Brain pericyte (primary cell): ENCODE measurements around the gene ASTN2.
"Not testable (repeated sequence)": the region's sequence is repeated elsewhere in the genome, so short reads cannot be mapped to it uniquely, and the experiment has no call there.

Experiments
- DNase-seq: peaks from one replicate; pipeline ENCODE4 v3.0.0-alpha.2; 2012; ENCODE audit warnings: low read depth, low spot score

The ASTN2 gene

DNA sequence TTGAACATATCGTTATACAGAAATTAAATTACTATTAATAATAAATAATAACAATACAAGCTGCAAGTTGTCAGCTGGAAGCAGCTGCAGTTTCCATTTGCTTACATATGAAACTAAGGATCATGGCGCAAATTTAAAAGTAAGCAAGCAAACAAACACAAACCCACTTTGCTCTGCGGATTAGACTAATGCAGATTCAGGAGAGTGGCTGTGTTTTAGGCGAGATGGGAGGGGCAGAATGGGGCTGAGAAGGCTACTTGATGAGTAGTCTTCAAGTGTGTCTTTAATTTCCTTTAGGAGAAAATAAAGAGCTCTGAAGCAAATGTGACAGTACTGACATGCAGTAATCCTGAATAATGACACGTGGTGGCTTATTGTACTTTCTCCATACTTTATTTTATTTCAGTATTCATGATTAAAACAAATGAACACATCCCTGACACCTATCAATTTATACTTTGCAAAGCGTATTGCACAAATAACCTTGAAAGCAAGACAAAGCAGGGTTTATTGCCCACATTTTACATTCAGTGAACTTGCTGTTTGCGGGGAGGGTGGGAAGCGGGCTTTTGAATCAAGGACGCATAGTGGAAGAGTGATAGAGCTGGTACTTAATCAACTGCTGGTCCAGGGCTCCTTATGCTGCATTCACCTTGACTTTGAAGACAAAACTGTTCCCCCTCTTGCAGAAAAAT is 949.1 kb downstream of the ASTN2 start:
- no peak for DNase-seq

DNA sequence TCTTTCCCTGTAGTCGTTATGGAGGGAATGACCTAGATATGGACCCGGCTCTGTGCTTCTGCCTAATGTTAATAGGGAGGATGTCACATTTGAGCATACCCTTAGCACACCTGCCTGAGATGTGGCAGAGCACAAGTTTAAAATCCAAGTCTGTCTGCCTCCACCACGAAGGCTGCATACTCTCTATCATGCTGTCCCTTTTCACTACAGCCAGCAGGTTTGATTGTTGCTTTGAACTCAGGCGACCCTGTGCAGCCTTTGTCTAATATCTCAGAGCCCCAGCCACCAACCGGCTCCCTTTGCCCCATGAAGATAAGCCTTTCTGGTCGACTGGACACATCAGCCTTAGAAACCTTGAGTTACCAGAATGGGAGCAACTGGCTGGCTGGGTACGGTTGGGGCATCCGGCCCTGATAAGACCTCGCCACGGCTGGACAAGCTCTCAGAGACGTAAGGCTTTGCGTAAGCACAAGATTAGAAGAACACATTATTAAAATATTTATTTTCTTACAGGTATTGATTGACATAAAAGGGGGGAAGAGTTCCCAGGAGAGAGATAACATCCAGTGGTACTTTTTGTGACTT is 949.8 kb downstream of the ASTN2 start:
- DNase-seq = no peak

- no peak for DNase-seq
Measured at GRCh38 chr9:116464423-116464822, 950.4 kb downstream of the ASTN2 start.

GRCh38 chr9:116461632-116462031 is 953.2 kb downstream of the ASTN2 start:
- no peak for DNase-seq

GRCh38 chr9:116460026-116460425 is 954.8 kb downstream of the ASTN2 start:
- DNase-seq = no peak

DNA sequence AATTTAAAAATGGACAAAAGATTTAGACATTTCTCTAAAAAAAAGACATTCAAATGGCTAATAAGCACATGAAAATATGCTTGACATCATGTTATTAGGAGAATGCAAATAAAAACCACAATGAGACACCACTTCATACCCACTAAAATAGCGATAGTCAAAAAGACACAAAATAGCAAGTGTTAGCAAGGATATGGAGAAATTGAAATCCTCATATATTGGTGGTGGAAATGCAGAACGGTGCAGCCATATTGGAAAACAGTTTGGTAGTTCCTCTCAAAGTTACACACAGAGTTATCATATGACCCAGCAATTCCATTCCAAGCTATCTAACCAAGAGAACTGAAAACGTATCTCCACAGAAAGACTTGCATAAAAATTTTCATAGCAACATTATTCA is 955.3 kb downstream of the ASTN2 start:
- no peak for DNase-seq

GRCh38 chr9:116456490-116457088 is 958.3 kb downstream of the ASTN2 start:
- no peak for DNase-seq

DNA sequence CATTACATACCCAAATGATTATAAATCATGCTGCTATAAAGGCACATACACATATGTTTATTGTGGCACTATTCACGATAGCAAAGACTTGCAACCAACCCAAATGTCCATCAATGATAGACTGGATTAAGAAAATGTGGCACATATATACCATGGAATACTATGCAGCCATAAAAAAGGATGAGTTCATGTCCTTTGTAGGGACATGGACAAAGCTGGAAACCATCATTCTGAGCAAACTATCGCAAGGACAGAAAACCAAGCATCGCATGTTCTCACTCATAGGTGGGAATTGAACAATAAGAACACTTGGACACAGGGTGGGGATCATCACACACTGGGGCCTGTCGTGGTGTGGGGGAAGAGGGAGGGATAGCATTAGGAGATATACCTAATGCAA is 960.3 kb downstream of the ASTN2 start:
- not testable (repeated sequence) for DNase-seq

DNA sequence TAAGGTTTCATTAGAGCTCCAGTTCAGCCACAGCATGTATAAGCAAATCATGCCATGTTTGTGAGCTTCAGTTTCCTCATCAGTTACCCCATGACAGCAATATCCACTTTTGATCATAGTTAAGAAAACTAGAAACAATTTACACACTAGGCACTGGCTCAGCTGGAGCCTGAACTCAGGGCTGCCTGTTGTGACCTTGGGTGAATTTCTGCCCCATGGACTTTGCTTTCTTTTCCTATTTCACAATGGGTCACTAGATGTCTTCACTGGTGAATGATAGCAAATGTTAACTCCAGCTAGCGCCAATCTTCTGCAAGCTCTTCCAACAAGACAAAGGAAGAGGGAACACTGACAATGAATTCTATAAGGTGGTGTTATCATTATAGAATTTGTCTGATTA is 961.1 kb downstream of the ASTN2 start:
- no peak for DNase-seq

DNA sequence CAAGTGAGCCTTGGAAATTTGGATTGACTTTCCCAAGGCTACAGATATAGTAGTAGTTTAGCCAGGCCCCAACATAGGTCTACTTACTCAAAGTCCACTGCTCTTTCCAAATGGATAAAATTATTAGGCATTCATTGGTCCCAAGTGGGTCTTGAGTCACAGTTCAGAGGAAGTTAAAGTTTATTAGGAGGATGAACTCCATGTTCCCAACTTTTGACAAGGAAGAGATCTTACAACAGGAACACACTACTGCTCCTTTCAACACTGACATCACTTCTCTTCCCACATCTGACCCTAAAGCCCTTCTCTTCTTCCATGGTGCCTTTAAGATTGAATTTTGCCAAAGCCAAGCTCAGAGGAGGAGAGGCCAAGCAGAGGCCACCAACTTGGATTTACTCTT is 962.2 kb downstream of the ASTN2 start:
- DNase-seq = no peak

GRCh38 chr9:116452227-116452626 is 962.6 kb downstream of the ASTN2 start:
- no peak for DNase-seq

DNA sequence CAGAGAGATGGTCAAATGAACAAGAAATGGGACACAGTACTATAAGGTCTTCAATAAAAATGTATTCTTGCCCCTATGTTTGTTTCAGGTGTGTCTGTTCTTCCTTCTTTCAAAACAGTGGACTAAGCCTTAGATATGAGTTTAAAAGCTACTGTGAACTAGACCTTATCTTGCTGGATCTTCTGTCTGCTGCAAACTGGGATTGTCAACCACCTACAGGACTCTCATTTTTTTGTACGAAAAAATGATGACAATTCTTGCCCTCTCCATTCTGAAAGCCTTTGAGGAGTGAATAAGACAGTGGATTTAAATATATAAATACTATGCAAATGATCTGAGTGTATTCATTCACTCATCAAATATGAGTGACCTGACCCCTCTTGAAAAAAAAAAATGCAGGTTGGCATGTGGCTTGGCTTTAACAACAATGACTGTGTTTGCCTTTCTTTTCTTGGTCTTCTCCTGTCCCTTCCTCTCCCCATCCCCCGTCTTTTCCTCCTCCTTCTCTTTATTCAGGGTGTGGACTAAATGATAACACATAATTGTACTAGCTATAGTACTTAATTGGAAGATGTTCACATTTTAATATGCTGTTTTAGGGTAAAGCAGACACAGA is 963.2 kb downstream of the ASTN2 start:
- DNase-seq = no peak

GRCh38 chr9:116450378-116451139 is 964.3 kb downstream of the ASTN2 start:
- peak; percentile 90 for DNase-seq

GRCh38 chr9:116449949-116450348 is 964.9 kb downstream of the ASTN2 start:
- DNase-seq = no peak

DNA sequence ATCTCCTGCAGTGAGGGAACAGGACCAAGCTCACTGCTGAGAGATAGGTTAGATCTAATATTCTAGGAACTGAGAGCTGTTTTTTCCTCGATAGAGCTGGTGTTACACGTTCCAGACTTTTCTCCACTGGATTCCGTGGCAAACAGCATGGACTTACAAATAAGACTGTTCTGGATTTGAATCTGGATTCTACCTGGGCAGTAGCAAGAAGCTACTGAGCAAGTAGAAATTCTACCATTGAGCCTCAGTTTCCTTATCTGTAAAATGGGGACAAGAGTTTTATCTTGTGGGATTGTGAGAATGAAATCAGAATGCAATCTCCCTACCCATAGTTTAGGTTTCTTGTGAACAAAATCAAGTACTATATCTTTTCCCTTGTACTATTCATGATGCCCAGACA is 966.4 kb downstream of the ASTN2 start:
- no peak for DNase-seq

DNA sequence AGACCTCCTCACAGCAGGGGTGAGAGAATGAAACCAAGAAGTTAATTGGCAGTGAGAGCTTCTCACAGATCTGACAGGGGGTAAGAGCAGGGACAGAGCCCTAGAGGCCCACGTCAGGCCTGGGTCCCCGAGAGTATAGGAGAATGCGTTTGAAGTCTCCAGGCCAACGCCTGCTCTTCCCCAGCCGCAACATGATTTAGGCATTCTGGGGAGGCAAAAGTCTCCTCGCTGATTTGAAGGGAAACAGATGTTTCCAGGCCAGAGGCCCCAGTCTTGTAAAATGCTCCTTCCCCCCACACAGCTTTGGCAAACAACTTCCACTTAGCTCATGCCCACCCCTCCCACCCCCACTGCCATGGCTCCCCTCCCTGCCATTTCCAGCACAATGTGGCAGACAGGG is 966.9 kb downstream of the ASTN2 start:
- no peak for DNase-seq

DNA sequence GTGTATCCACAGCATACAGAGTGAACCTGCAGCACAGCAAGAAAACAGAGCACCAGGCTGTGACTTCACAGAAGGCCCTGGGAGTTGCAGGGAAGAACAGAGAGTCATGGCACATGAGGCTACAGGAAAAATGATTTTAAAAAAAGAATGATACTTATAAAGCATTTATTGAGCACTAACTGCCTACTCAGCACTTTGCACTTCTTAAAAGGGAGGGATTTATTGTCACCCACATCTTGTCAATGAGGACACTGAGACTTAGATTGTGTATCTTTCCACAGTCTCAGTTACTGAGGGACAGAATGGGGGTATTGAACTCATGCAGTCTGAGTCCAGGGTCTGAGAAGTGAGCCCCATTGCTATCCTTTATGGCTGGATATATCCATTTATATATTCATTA is 972.3 kb downstream of the ASTN2 start:
- DNase-seq = no peak

GRCh38 chr9:116437411-116438370 is 977.2 kb downstream of the ASTN2 start:
- DNase-seq = no peak

GRCh38 chr9:116436121-116436520 is 978.7 kb downstream of the ASTN2 start:
- no peak for DNase-seq

DNA sequence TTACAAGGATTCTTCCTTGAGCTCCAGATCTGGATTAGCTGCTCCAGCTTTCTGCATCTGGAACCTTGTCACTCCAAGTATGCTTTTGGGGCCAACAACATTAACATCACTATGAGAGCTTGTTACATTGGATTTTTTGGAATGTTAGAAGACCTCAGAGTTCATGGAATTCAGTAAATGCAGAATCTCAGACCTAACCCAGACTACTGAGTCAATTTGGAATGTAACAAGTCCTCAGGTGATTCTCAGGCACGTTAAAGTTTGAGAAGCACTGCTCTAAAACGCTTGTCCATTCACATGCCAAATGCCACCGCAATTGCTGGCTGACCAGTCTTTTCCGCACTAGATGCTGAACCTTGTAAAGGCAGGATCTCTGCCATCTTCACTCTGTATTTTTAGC is 979.2 kb downstream of the ASTN2 start:
- DNase-seq = no peak

DNA sequence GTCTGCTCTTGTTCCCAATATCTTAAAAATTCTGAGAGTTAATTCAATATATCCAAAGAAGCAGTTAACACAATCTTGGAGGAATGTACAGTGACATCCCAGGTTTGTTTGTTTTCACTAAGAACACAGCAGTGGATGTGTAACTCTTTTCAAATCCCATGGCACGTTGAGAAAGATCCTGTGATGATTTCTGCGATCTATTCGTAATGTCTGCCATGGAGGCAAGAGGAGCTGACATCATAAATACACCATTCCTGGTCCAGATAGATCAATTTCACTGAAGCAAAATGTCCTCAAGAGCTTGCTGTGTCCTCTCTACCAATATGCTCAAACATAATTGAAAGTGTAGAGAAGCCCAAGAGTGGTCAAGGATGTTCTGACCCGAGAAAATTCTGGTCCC is 980.5 kb downstream of the ASTN2 start:
- DNase-seq = no peak
